ENCODE data around the gene PRKACA.

PRKACA gene

GRCh38 chr19:14070268-14071050, 47.1 kb downstream of the PRKACA start:
- no peak for TF ChIP-seq CTCF (IDR thresholded peaks at IDR 0.05; ENCODE audit: borderline replicate concordance, insufficient read depth, low read depth, low read length)
- no peak overlapping the region for H3K4me3 ChIP-seq (ENCODE audit: low read depth, low read length)

- TF ChIP-seq CTCF (IDR thresholded peaks at IDR 0.05; ENCODE audit: borderline replicate concordance, insufficient read depth, low read depth, low read length) = no peak
- no peak overlapping the region for H3K4me3 ChIP-seq (ENCODE audit: low read depth, low read length)
Observed at GRCh38 chr19:14066134-14066533, 51.4 kb downstream of the PRKACA start.

GRCh38 chr19:14063105-14063504, 54.5 kb downstream of the PRKACA start:
- no peak for TF ChIP-seq CTCF (IDR thresholded peaks at IDR 0.05; ENCODE audit: borderline replicate concordance, insufficient read depth, low read depth, low read length)
- no peak overlapping the region for H3K4me3 ChIP-seq (ENCODE audit: low read depth, low read length)

DNA sequence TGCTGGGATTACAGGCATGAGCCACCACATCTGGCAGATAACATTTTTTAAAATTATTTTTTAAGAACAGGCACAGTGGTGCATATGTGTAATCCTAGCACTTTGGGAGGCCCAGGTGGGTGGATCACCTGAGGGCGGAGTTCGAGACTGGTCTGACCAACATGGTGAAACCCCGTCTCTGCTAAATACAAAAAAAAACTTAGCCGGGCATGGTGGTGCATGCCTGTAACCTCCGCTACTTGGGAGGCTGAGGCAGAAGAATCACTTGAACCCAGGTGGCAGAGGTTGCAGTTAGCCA, 55.1 kb downstream of the PRKACA start:
- TF ChIP-seq CTCF (IDR thresholded peaks at IDR 0.05; ENCODE audit: borderline replicate concordance, insufficient read depth, low read depth, low read length) = no peak
- H3K4me3 ChIP-seq (ENCODE audit: low read depth, low read length) = no peak overlapping the region

DNA sequence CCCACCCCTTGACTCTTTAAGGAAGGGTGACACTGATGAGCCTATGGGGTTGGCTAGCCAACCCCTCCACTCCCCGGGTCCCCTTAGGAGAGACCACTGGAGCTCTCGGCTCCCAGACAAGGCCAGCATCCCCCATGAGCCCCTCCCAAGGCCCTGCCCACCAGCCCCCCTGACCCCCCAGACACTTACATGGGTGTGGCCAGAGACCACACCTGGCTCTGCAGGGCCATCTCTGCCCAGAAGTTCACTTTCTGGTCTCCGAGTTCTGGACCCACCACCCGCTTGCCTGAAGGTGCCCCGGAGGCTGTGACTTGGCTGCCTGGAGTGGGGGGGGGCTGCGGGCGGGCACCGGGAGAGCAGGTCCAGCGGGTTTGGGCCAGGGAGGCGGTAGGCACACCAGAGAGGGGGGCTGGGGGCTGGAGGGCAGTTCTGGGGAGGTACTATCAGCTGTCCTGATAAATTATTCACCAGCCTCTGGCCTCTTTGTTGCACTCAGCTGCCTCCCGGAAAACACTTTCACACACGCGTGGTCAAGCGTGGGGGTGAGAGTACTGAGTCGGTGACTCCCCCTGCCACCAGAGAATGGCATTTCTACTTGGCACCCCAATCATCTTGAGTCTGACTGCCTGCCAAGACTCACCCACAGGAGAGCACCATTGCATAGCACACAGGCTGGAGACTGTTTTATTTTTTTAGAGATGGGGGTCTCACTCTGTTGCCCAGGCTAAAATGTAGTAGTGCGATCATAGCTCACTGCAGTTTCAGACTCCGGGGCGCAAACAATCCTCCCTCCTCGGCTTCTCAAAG, 55.6 kb downstream of the PRKACA start, which contains the start of gene PALM3:
Gene PALM3, minus strand, starts transcription at position 326 of the 807 bp plus-strand sequence. Its CDS starts 96 bp downstream, at position 230.
- no peak for TF ChIP-seq CTCF (IDR thresholded peaks at IDR 0.05; ENCODE audit: borderline replicate concordance, insufficient read depth, low read depth, low read length)
- no peak within 1 kb of the TSS for H3K4me3 ChIP-seq (ENCODE audit: low read depth, low read length)

- no peak for TF ChIP-seq CTCF (IDR thresholded peaks at IDR 0.05; ENCODE audit: borderline replicate concordance, insufficient read depth, low read depth, low read length)
- H3K4me3 ChIP-seq (ENCODE audit: low read depth, low read length) = no peak overlapping the region
Observed at GRCh38 chr19:14061081-14061749, 56.3 kb downstream of the PRKACA start.
